IMR-90 (cell line): Measurements from ENCODE around the gene FADS6. TPM values are rescaled to one million over a fixed set of nuclear protein-coding genes. Genes with fewer than 3 reads are reported as not detected.

ENCODE experiments used
- ATAC-seq: fragments of 200-7000 bp; cut with Tn5 transposase; 2 replicates; pipeline ENCODE4 v1.9.1; 2020; ENCODE audit warnings: low read depth, mild to moderate bottlenecking, moderate library complexity
- BruUV-seq: library from RNA; stranded (reverse); fragments of 400-500 nt; replicated peaks from 2 replicates; lab custom pipeline; 2021; lab: Mats Ljungman, UMichigan
- CTCF ChIA-PET: fragments of 300-600 bp; formaldehyde crosslinking; extraction: SDS; loops from one replicate; lab custom pipeline; 2021; ENCODE audit warnings: antibody characterized with exemption; lab: Yijun Ruan, JAX
- POLR2A ChIA-PET: fragments of 300-600 bp; sonication (Branson Sonifier 250); formaldehyde crosslinking; loops from one replicate; lab custom pipeline; 2022; ENCODE audit warnings: antibody characterized with exemption; ENCODE audit not compliant: unreplicated experiment; lab: Charles Lee
- DNase-seq: peaks from one replicate; pipeline ENCODE4 v3.0.0; 2013
- H2AFZ ChIP-seq: replicated peaks from 2 replicates; pipeline ENCODE3; 2013; ENCODE audit warnings: low read length, mild to moderate bottlenecking; ENCODE audit not compliant: poor library complexity
- H2AK5ac ChIP-seq: 2 replicates; pipeline ENCODE4 v1.6.1; 2013; ENCODE audit warnings: low read depth, low read length, inconsistent platforms
- H2AK9ac ChIP-seq: replicated peaks from 2 replicates; pipeline ENCODE3; 2013; ENCODE audit warnings: mild to moderate bottlenecking, low read depth, low read length, moderate library complexity; ENCODE audit not compliant: poor library complexity
- H2BK120ac ChIP-seq: 2 replicates; pipeline ENCODE4 v1.6.1; 2013; ENCODE audit warnings: low read depth, low read length, inconsistent platforms
- H2BK15ac ChIP-seq: 3 replicates; pipeline ENCODE4 v1.6.1; 2013; ENCODE audit warnings: low read depth, low read length, inconsistent platforms
- H2BK20ac ChIP-seq: 2 replicates; pipeline ENCODE4 v1.6.1; 2013; ENCODE audit warnings: low read depth, mild to moderate bottlenecking, inconsistent platforms, low read length, moderate library complexity
- H2BK5ac ChIP-seq: 2 replicates; pipeline ENCODE4 v1.6.1; 2013; ENCODE audit warnings: mild to moderate bottlenecking, low read depth, low read length, inconsistent platforms; ENCODE audit not compliant: poor library complexity, severe bottlenecking
- H3K14ac ChIP-seq: replicated peaks from 2 replicates; pipeline ENCODE4 v1.6.1; 2013; ENCODE audit warnings: low read depth, low read length, inconsistent platforms
- H3K18ac ChIP-seq: 2 replicates; pipeline ENCODE4 v1.6.1; 2013; ENCODE audit warnings: low read depth, low read length, control low read depth
- H3K23ac ChIP-seq: 2 replicates; pipeline ENCODE4 v1.6.1; 2013; ENCODE audit warnings: low read depth, low read length, inconsistent platforms
- H3K27ac ChIP-seq: 2 replicates; pipeline ENCODE4 v1.5.1; 2013; ENCODE audit warnings: mild to moderate bottlenecking, control low read depth, low read length; ENCODE audit not compliant: insufficient read depth
- H3K27me3 ChIP-seq: 2 replicates; pipeline ENCODE4 v1.6.1; 2013; ENCODE audit warnings: low read length; ENCODE audit not compliant: control insufficient read depth, insufficient read depth
- H3K36me3 ChIP-seq: 2 replicates; pipeline ENCODE4 v1.6.1; 2013; ENCODE audit warnings: low read length, mixed read lengths; ENCODE audit not compliant: control insufficient read depth, insufficient read depth
- H3K4ac ChIP-seq: 2 replicates; pipeline ENCODE4 v1.6.1; 2013; ENCODE audit warnings: low read depth, low read length, inconsistent platforms
- H3K4me1 ChIP-seq: 2 replicates; pipeline ENCODE4 v1.6.1; 2013; ENCODE audit warnings: low read length, mixed read lengths; ENCODE audit not compliant: control insufficient read depth, insufficient read depth
- H3K4me2 ChIP-seq: 2 replicates; pipeline ENCODE4 v1.6.1; 2013; ENCODE audit warnings: low read depth, mild to moderate bottlenecking, control low read depth, low read length, moderate library complexity
- H3K4me3 ChIP-seq: 2 replicates; pipeline ENCODE4 v1.5.1; 2013; ENCODE audit warnings: low read depth, mild to moderate bottlenecking, control low read depth, low read length, moderate library complexity; ENCODE audit not compliant: insufficient read depth
- H3K56ac ChIP-seq: 2 replicates; pipeline ENCODE4 v1.6.1; 2013; ENCODE audit warnings: low read length, inconsistent platforms; ENCODE audit not compliant: insufficient read depth; ENCODE audit errors: extremely low read depth
- H3K79me1 ChIP-seq, 2 experiments: 2 replicates each; pipeline ENCODE4 v1.6.1; 2013; ENCODE audit warnings: low read length in 2 of 2, inconsistent platforms in 1 of 2, low read depth in 1 of 2
- H3K9ac ChIP-seq: 2 replicates; pipeline ENCODE4 v1.6.1; 2013; ENCODE audit warnings: low read depth, low read length, control low read depth
- H3K9me1 ChIP-seq: 2 replicates; pipeline ENCODE4 v1.6.1; 2013; ENCODE audit warnings: low read length, inconsistent platforms; ENCODE audit not compliant: insufficient read depth
- H3K9me3 ChIP-seq: 2 replicates; pipeline ENCODE4 v1.6.1; 2013; ENCODE audit warnings: low read length; ENCODE audit not compliant: control insufficient read depth, insufficient read depth
- H4K20me1 ChIP-seq: 2 replicates; pipeline ENCODE4 v1.6.1; 2013; ENCODE audit warnings: low read length, inconsistent platforms; ENCODE audit not compliant: insufficient read depth
- H4K5ac ChIP-seq: 2 replicates; pipeline ENCODE4 v1.6.1; 2013; ENCODE audit warnings: mild to moderate bottlenecking, low read depth, low read length, control low read depth
- H4K8ac ChIP-seq, 2 experiments: 2 replicates each; pipeline ENCODE4 v1.6.1; 2013; ENCODE audit warnings: low read depth in 2 of 2, low read length in 2 of 2, control low read depth in 1 of 2, inconsistent platforms in 1 of 2
- H4K91ac ChIP-seq: 2 replicates; pipeline ENCODE4 v1.6.1; 2013; ENCODE audit warnings: low read depth, low read length, inconsistent platforms; ENCODE audit not compliant: insufficient read depth
- BHLHE40 ChIP-seq: fragments of 150-350 bp; IDR thresholded peaks from 2 replicates; pipeline ENCODE4 v1.6.1; 2016; ENCODE audit warnings: mild to moderate bottlenecking, low read depth, low read length
- CEBPB ChIP-seq: IDR thresholded peaks from 2 replicates; pipeline ENCODE4 v1.6.1; 2012; ENCODE audit warnings: low read depth, low read length, improper control_type of control experiment
- CHD1 ChIP-seq: IDR thresholded peaks from 2 replicates; pipeline ENCODE4 v1.6.1; 2012; ENCODE audit warnings: low read depth, low read length, improper control_type of control experiment
- FOS ChIP-seq: fragments of 150-350 bp; IDR thresholded peaks from 2 replicates; pipeline ENCODE4 v1.6.1; 2016; ENCODE audit warnings: low read depth, low read length
- MAFK ChIP-seq: IDR thresholded peaks from 2 replicates; pipeline ENCODE4 v1.6.1; 2012; ENCODE audit warnings: low read depth, low read length, improper control_type of control experiment
- MAZ ChIP-seq: IDR thresholded peaks from 2 replicates; pipeline ENCODE4 v1.6.1; 2012; ENCODE audit warnings: low read depth, mild to moderate bottlenecking, low read length, improper control_type of control experiment, moderate library complexity, borderline replicate concordance
- MXI1 ChIP-seq: IDR thresholded peaks from 2 replicates; pipeline ENCODE4 v1.6.1; 2012; ENCODE audit warnings: low read depth, mild to moderate bottlenecking, low read length, moderate library complexity, borderline replicate concordance
- NFE2L2 ChIP-seq: fragments of 150-350 bp; IDR thresholded peaks from 2 replicates; pipeline ENCODE4 v1.6.1; 2016; ENCODE audit warnings: low read depth, mild to moderate bottlenecking, low read length
- POLR2A ChIP-seq: IDR thresholded peaks from 2 replicates; pipeline ENCODE4 v1.6.1; 2012; ENCODE audit warnings: mild to moderate bottlenecking, low read depth, low read length
- RAD21 ChIP-seq: IDR thresholded peaks from 2 replicates; pipeline ENCODE4 v1.6.1; 2012; ENCODE audit warnings: low read length, improper control_type of control experiment
- RCOR1 ChIP-seq: IDR thresholded peaks from 2 replicates; pipeline ENCODE4 v1.6.1; 2012; ENCODE audit warnings: mild to moderate bottlenecking, low read length, improper control_type of control experiment; ENCODE audit not compliant: insufficient replicate concordance
- RFX5 ChIP-seq: IDR thresholded peaks from 2 replicates; pipeline ENCODE4 v1.8.0; 2012; ENCODE audit warnings: low read depth, mild to moderate bottlenecking, low read length, moderate library complexity
- SMC3 ChIP-seq: fragments of 150-350 bp; IDR thresholded peaks from 2 replicates; pipeline ENCODE4 v1.6.1; 2016; ENCODE audit warnings: low read depth, mild to moderate bottlenecking, antibody characterized with exemption, low read length, moderate library complexity
- WGBS, 2 experiments: methylation state at CpG; one replicate each; pipeline versions ENCODE4 v1.1.5 to v1.1.7; 2013; ENCODE audit warnings: missing lambda C conversion rate in 2 of 2; ENCODE audit not compliant: insufficient read length in 1 of 2; ENCODE audit errors: extremely low coverage in 2 of 2; 5-methylcytosine and 5-hydroxymethylcytosine counted together
- dilution Hi-C: fragments of 300-500 bp; cut with HindIII; formaldehyde crosslinking; loops from one replicate; pipeline ENCODE4 v1.14.3; 2018; ENCODE audit warnings: low sequenced_read_pairs; ENCODE audit not compliant: unreplicated experiment
- in situ Hi-C: fragments of 300-500 bp; cut with MboI; formaldehyde crosslinking; loops from 3 replicates; pipeline ENCODE4 v1.14.3; 2019; ENCODE audit warnings: low sequenced_read_pairs, inconsistent platforms, mixed read lengths
- intact Hi-C: fragments of 100-400 bp; cut with micrococcal nuclease; formaldehyde crosslinking; loops from 2 replicates; pipeline ENCODE4 v1.10.0; 2022
- polyA plus RNA-seq, 3 experiments: library from polyadenylated mRNA; depleted of rRNA; stranded (reverse); fragments of >200 nt; gene quantifications; 2 replicates each; pipeline ENCODE4 v1.2.3, GENCODE V29; 2012; ENCODE audit warnings: low replicate concordance in 1 of 3
- total RNA-seq: library from RNA; depleted of rRNA; stranded (reverse); fragments of >200 nt; gene quantifications from 2 replicates; pipeline ENCODE4 v1.2.3, GENCODE V29; 2012
- TF ChIP-seq, protein P1 (sequence below): fragments of 150-350 bp; IDR thresholded peaks from 2 replicates; pipeline ENCODE4 v1.6.1; 2016; ENCODE audit warnings: low read depth, mild to moderate bottlenecking, low read length, moderate library complexity, borderline replicate concordance
- TF ChIP-seq, protein P2 (sequence below): fragments of 150-350 bp; IDR thresholded peaks from 2 replicates; pipeline ENCODE4 v1.6.1; 2017; ENCODE audit warnings: mild to moderate bottlenecking, antibody characterized with exemption, low read length, low read depth
- TF ChIP-seq, protein P3 (sequence below): conservative IDR thresholded peaks from 2 replicates; pipeline ENCODE4 v1.5.1; 2012; ENCODE audit warnings: mild to moderate bottlenecking, low read depth, low read length, improper control_type of control experiment

Gene FADS6
- total and polyA plus RNA-seq, 2 of the 4 experiments (the other 2 are of a cell fraction): not detected

DNA sequence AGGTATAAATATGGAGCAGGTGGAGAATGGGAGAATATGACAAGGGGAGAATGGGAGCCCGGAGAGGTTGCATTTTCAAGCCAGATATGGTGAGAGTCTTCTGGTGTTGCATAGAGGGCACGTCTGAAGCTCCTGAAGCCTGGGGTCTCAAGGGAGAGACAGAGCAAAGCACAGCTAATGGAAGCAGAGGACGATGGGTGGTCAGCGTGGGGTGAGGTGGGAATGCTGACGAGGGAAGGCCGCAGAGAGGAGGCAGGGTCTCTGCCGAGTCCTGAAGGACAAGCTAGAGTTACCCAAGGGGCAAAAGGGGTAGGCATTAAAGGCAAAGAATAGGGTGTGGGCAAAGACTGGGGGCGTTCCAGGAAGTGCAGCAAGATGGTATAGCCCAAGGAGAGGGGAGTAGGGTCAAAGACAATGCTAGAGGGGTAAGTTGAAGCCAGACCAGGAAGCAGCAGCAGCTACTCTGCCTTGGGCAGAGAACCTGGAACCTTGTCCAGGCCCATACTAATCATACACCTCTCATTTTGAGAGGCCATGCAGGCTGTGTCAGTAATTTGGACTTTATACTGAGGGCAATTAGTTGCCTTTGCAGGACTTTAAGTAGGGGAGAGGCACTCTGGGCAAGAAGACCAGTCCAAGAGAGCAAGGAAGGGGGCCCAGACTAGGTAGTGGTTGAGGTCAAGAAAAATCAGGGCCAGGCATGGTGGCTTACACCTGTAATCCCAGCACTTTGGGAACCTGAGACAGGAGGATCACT is 44.9 kb upstream of the FADS6 start:
- no peak overlapping the region for H2AK5ac ChIP-seq
- H3K23ac ChIP-seq: no peak overlapping the region
- no TSS peak for BruUV-seq
- dilution Hi-C loops: no loop called here
- H3K9me1 ChIP-seq: no peaks in the 10 kb centered on the region
- no peak overlapping the region for H2BK5ac ChIP-seq
- no peaks in the 10 kb centered on the region for H4K20me1 ChIP-seq
- intact Hi-C loops: no loop called here
- TF ChIP-seq, protein P1, sequence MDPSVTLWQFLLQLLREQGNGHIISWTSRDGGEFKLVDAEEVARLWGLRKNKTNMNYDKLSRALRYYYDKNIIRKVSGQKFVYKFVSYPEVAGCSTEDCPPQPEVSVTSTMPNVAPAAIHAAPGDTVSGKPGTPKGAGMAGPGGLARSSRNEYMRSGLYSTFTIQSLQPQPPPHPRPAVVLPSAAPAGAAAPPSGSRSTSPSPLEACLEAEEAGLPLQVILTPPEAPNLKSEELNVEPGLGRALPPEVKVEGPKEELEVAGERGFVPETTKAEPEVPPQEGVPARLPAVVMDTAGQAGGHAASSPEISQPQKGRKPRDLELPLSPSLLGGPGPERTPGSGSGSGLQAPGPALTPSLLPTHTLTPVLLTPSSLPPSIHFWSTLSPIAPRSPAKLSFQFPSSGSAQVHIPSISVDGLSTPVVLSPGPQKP: no peak
- TF ChIP-seq CHD1 (no peak), SMC3 (no peak), BHLHE40 (no peak), RFX5 (no peak), MXI1 (no peak), NFE2L2 (no peak), POLR2A (no peak), MAZ (no peak), RAD21 (no peak), CEBPB (no peak), RCOR1 (no peak), FOS (no peak), MAFK (no peak)
- TF ChIP-seq, protein P2, sequence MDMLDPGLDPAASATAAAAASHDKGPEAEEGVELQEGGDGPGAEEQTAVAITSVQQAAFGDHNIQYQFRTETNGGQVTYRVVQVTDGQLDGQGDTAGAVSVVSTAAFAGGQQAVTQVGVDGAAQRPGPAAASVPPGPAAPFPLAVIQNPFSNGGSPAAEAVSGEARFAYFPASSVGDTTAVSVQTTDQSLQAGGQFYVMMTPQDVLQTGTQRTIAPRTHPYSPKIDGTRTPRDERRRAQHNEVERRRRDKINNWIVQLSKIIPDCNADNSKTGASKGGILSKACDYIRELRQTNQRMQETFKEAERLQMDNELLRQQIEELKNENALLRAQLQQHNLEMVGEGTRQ: no peak
- TF ChIP-seq, protein P3, sequence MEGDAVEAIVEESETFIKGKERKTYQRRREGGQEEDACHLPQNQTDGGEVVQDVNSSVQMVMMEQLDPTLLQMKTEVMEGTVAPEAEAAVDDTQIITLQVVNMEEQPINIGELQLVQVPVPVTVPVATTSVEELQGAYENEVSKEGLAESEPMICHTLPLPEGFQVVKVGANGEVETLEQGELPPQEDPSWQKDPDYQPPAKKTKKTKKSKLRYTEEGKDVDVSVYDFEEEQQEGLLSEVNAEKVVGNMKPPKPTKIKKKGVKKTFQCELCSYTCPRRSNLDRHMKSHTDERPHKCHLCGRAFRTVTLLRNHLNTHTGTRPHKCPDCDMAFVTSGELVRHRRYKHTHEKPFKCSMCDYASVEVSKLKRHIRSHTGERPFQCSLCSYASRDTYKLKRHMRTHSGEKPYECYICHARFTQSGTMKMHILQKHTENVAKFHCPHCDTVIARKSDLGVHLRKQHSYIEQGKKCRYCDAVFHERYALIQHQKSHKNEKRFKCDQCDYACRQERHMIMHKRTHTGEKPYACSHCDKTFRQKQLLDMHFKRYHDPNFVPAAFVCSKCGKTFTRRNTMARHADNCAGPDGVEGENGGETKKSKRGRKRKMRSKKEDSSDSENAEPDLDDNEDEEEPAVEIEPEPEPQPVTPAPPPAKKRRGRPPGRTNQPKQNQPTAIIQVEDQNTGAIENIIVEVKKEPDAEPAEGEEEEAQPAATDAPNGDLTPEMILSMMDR: no peak
- ATAC-seq: no peak
- no peak overlapping the region for H4K91ac ChIP-seq
- no peak overlapping the region for H2AK9ac ChIP-seq
- CTCF ChIA-PET: interaction anchor here (1.5 kb wide), 1 partner anchor 21 kb away, joined by 3 read pairs; no protein-coding TSS in a partner anchor
- H3K36me3 ChIP-seq: no peaks in the 10 kb centered on the region
- H2BK120ac ChIP-seq: no peak overlapping the region
- no peaks in the 10 kb centered on the region for H3K9me3 ChIP-seq
- in situ Hi-C loops: no loop called here
- no peak overlapping the region for H3K27ac ChIP-seq
- no peak overlapping the region for H3K4ac ChIP-seq
- no peak overlapping the region for H3K4me3 ChIP-seq
- H3K56ac ChIP-seq: no peak overlapping the region
- H3K4me2 ChIP-seq: no peak overlapping the region
- no peak overlapping the region for H2AFZ ChIP-seq
- no peak overlapping the region for H3K18ac ChIP-seq
- no peak overlapping the region for H2BK15ac ChIP-seq
- WGBS, 2 experiments: 11% methylated on average over 3 of the region's 8 CpGs; no CpG with 5 or more reads in 1 of the 2 experiments
- no peaks in the 10 kb centered on the region for H3K4me1 ChIP-seq
- no peak overlapping the region for H3K9ac ChIP-seq
- H4K8ac ChIP-seq: no peak overlapping the region
- no peaks in the 10 kb centered on the region for H3K79me1 ChIP-seq
- peaks cover 67% of the 10 kb centered on the region for H3K27me3 ChIP-seq
- POLR2A ChIA-PET: no interaction called here
- H3K14ac ChIP-seq: no peak overlapping the region
- H4K5ac ChIP-seq: no peak overlapping the region
- no peak for DNase-seq
- H2BK20ac ChIP-seq: no peak overlapping the region
